NCI-H524 treated with DMSO at 0.1 percent for 48 hours (cell line): Measurements from ENCODE around the gene CD59.
"Not testable (repeated sequence)": the region's sequence is repeated elsewhere in the genome, so short reads cannot be mapped to it uniquely, and the experiment has no call there.

Source experiments
- DNase-seq: peaks from one replicate; lab custom pipeline; 2025; lab: John Stamatoyannopoulos, UW

CD59 gene

DNA sequence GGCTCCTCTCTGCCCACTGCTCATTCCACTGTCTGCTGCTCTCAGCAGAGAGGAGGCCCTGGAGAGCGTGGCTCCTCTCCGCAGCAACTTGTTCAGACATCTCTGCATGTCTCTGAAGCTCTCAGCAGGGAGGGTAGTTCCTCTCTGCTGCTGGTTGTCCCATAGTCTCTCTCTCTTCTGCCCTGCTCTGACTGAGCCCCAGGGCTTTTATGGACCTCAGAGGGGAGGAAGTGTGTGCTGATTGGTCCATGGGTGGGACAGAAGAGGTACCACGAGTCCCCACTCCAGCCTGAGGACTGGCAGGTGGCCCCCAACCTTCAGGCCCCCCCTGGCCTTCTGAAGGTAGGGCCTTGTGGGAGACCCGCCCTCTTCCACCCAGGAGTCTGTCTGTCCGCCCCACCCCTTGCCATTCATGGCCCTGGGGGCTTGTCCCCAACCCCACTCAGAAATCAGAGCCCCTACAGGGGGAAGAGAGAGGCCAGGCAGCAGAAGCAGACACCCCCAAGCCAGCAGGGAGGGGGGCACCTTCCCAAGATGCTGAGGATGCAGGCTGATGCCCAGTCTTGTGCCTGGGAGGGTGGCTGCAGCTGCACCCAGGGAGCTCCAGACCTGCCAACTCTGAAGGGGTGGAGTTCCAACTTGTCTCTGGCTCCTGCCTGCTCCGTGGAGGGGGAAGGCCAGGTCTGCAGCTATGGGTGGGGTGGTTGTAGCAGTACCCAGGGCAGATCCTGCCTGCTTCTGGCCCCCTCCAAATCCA, 70.7 kb downstream of the CD59 start:
- no peak for DNase-seq

DNA sequence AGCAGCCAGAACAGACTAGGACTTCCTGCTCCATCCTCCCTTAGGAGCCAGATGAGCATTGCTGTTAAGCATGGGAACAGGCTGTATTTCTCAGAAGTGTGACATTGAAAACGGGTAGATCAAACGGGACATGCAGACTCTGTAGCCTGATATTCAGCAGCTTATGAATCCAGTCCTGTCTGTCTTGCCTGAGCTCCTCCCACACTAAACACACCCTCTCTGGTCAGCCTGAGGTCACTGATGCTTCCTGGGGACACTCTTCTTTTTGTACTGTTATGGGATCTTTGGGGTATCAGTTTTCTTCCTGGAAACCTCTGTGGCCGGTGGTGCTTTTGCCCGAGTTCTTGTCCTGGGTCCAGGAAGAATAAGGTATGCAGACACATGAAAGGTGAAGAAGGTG, 71.4 kb downstream of the CD59 start:
- DNase-seq = no peak

- no peak for DNase-seq
Observed at GRCh38 chr11:33664166-33664565, 72.1 kb downstream of the CD59 start.

DNA sequence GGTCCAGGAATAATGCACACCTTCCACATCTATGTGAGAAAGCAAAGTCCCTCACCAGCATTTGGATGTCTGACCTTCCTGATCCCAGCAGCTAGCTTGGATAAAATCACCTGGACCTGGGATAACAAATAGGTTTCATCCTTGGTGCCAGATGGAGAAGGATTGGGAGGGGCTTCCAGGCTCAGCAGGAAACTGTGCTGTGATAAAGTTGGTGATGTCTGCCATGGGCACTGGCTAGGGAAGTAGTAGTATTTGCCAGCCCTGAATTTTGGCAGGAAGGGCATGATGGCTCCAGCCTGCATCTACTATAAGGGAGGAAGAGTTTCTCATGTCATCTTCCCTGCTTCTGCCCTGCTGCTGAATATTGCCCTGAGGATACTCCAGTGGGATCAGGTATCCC, 73.1 kb downstream of the CD59 start:
- no peak for DNase-seq

GRCh38 chr11:33661526-33661925, 74.7 kb downstream of the CD59 start:
- DNase-seq = not testable (repeated sequence)

DNA sequence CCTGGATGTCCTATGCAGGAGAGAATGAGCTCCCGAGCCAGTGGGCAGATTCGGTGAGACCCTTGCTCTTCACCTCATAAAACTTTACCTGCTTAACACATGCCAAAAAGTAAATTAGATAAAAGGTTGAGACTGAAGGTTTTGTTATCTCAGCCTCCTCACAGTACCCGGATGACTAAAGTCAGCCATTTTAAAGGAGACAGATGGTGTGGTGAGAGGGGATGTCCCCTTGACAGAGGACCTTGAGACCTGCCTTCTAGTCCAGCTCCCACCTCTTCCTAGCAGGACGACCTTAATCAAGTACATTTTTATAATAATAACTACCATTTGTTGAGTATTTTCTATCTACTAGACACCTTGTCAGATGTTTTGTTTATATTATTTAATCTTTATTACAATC, 75.3 kb downstream of the CD59 start:
- no peak for DNase-seq

GRCh38 chr11:33659370-33660139, 76.7 kb downstream of the CD59 start:
- DNase-seq = no peak

- no peak for DNase-seq
Observed at GRCh38 chr11:33658195-33658900, 77.9 kb downstream of the CD59 start.

- DNase-seq = no peak
Observed at GRCh38 chr11:33657757-33658156, 78.5 kb downstream of the CD59 start.

DNA sequence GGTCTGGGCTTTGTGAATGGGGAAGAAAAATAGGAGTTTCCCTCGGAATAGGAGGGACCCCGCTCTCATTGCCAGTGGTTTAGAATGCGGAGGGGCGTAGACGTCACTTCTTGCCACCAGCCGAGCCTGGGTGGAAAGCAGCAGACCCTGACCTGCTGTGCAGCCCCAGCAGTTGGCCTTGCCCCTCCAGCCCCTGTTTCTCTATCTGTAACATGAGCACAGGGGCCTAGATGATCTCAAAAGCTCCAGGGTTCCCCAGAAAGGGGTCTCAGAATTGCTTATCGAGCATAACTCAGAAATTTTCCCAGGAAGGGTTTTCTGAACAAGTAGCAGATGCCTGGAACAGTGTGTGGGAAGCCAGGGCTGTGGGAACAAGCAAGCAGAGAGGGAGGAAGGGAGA, 79.5 kb downstream of the CD59 start:
- no peak for DNase-seq

DNA sequence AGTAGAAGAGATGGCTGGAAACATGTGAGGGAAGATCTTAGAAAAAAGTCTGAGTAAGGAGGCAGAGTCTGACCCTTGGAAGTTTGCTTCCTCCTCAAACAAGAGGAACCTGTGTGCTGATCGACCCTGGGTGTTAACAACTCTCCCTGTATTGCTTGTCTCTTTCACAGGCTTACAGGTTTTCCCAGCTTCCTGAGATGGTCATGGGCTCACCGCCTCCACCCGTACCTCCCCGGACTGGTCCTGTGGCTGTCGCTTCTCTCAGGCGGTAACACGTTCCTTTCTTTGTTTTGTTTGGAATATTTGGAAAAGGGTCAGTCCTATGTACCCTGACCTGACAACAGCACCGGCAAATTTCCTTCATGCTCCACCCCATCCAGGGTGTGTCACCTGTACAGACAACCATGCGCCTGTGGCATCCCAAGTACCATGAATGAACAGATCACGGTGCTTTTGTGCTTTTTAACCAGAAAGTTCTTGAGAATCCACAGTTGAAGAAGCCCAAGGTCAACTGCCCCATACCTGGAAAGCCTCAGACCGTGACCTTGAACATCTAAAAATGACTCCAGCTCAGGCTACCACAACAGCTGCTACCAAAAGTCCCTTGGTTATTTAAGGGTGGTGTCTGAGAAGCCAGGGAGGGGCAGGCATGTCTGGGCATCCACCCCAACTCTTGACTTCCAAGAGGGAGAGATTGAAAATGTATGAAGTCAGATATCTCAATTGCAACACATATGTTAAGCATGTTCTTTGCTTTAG, 80.2 kb downstream of the CD59 start:
- no peak for DNase-seq

DNA sequence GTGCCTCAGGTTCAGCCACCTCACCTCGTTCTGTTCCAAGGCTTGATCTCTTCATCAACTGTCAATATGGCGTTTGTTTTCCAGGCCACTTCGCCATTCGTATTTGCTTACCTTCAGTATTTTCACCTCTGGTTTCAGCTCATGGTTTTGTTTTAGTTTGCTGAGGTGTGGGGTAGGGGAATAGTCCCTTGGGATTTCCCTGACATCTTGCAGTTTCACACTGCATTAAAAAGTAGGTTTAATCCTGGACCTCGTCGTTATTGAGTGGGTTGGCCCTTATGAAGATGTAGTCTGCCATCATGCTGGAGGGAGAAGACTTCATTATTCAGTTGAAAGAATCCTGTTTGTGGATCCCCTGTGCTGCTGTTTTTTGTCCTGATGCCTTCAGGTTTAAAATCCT, 81.6 kb downstream of the CD59 start:
- DNase-seq = no peak
